Heart left ventricle (tissue), 13 donors: ENCODE measurements around the gene ADAMTS12.

Experiments used
- CTCF ChIP-seq, 12 donors: fragments of 200-600 bp; sonication (generic) in 4 of 12; IDR thresholded peaks; one replicate each; pipeline versions ENCODE4 v1.5.0 to v1.8.0; 2018 to 2022; ENCODE audit warnings: antibody characterized with exemption in 12 of 12, mild to moderate bottlenecking in 5 of 12
- POLR2A ChIP-seq, 2 donors: fragments of 450-650 bp; IDR thresholded peaks; one replicate each; pipeline ENCODE4 v1.6.1; 2017; ENCODE audit warnings: antibody characterized with exemption in 2 of 2, mild to moderate bottlenecking in 2 of 2, moderate library complexity in 2 of 2
- donor health status: ischemic (EF 13 %, LVEDD 7.1; RV severe dilation, severe dysfunction).
- donor health status: DM: no; HTN: yes; CAD: no.
- donor health status: DM: no; HTN: no; CAD: no.
- donor health status: ischemic (EF 25% LVEDD 6.9; RV normal size, moderate dysfunction).
- donor health status: ischemic (EF 25% LVEDD 5.7; RV mildly dilated, moderate dysfunction).
- donor health status: ischemic (EF 35%, LVEDD 5.7; RV mildly dilated, moderate dysfunction).
- donor health status: nonischemic (EF 11% LVEDD 7.7; RV severe dilation, severe dysfunction).
- donor health status: DM: yes; HTN: yes; CAD: no.
- donor health status: PGD.
- donor health status: ischemic (EF 29% LVEDD 5.4; RV normal size, mild dysfunction).
- donor health status: nonischemic (EF 23%, LVEDD 6.1; RV moderate dilation, normal function).

DNA sequence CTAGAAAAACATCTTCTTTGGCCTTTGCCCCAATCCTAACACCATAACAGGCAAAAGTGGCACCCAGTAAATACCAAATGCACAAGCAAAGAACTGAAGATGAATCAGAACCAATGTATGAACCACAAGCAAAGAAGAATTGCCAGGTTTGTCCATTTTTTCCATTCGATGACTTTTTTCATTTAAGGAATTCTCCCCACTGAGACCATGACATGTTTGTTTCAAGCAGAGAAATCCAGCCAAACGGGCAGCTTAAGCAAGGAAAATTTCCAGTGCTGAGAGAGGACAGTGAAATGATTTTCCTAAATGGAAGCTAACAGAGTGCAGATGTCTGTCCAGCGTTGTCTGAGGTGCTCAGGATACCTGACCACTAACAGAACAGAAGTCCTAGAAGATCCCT lies 203.7 kb downstream of the ADAMTS12 start:
- TF ChIP-seq CTCF (IDR thresholded peaks at IDR 0.05), result no peak
- TF ChIP-seq POLR2A (IDR thresholded peaks at IDR 0.05), result no peak
